CD4-positive, alpha-beta T cell treated with Interferon alpha-2 for 1 hour (primary cell): Measurements from ENCODE around the gene RELA.
"Not testable (repeated sequence)": the region's sequence is repeated elsewhere in the genome, so short reads cannot be mapped to it uniquely, and the experiment has no call there.

Experiments used
- DNase-seq, 2 donors: peaks; one replicate each; pipeline ENCODE4 v3.0.0-alpha.2; 2020 to 2022

The RELA gene

DNA sequence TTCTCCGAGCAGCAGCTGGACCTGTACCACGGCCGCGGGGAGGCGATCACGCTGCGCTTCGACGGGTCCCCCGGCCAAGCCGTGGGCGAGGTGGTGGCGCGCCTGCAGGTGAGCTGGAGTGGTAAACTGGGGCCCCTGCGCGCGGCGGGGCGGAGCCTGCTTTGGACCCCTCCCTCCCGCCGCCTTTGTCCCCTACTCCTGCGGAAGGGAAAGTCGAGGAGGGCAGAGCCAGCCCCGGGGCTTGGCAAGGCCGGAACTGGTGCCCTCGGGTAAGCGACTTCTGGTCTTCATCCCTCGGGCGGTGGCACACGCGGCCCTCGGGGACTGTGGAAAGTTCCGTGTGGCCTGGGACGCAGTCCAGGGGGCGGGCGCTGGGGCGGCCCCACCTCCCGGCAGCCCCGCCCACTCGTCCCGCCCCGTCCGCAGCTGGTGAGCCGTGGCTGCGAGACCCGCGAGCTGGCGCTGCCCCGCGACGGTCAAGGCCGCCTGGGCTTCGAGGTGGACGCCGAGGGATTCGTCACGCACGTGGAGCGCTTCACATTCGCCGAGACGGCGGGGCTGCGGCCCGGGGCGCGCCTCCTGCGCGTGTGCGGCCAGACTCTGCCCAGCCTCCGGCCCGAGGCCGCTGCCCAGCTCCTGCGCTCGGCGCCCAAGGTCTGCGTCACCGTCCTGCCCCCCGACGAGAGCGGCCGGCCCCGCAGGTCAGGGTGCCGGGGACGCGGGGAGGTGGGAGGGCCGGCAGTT lies 15.6 kb downstream of the RELA start:
- DNase-seq: no peak

DNA sequence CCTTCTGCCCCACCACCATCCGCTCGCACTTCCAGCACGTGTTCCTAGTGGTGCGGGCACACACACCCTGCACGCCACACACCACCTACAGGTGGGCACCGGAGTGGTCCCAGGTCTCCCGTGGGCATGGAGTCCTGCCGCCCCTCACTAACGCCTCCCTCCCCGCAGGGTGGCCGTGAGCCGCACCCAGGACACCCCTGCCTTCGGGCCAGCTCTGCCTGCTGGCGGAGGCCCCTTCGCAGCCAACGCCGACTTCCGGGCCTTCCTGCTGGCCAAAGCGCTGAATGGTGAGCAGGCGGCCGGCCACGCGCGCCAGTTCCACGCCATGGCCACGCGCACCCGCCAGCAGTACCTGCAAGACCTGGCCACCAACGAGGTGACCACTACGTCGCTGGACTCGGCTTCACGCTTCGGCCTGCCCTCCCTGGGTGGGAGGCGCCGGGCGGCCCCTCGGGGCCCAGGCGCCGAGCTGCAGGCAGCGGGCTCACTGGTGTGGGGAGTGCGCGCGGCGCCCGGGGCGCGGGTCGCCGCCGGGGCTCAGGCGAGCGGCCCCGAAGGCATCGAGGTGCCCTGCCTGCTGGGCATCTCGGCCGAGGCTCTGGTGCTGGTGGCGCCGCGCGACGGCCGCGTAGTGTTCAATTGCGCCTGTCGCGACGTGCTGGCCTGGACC lies 16.3 kb downstream of the RELA start:
- no peak for DNase-seq

DNA sequence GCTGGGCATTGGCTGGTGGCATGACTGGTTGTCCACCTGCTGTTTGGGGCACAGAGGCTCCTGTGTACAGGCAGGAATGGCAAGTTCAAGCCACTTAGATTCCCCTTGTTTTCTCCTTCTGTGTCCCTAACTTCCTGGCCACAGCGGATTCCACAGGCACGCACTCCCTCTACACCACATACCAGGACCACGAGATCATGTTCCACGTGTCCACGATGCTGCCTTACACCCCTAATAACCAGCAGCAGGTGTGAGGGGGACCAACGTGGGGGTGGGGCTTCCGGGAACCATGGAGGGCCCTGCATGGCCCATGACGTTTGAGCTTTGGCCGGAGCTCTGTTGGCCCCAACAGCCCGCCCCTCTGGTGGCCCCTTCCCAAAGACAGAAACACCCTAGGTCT lies 17.0 kb downstream of the RELA start:
- no peak for DNase-seq

DNA sequence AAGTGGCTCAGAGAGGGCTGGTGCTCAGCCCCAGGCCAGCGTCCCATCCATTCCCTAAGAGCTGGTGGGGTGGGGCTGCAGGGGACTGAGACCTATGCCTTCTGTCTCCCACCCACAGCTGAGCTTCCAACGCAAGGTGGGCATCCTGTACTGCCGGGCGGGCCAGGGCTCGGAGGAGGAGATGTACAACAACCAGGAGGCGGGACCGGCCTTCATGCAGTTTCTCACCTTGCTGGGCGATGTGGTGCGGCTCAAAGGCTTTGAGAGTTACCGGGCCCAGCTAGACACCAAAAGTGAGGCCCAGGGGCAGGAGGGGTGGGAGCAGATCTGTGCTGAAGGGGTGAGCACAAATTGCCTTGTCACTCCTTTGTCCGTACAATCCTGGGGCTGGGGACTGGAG lies 17.9 kb downstream of the RELA start:
- DNase-seq: no peak

DNA sequence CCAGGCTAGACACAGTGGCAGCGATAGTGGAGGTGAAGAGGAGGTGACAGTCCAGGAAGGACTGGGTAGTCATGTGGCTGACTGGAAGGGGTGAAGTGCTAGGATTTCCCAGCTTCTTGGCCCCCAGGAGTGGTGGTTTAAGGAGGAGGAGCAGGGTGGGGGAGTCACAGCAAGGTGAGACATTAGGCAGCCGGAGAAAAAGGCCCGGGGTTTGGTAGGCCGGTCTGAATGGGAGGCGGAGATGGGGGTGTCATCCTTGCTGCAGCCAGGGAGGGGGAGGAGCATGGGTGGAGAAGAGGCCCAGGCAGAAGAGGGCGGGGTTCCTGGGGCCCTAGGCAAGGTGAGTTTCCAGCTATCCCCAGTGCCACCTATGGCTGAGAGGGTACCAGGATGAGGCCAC lies 18.7 kb downstream of the RELA start:
- DNase-seq: no peak

DNA sequence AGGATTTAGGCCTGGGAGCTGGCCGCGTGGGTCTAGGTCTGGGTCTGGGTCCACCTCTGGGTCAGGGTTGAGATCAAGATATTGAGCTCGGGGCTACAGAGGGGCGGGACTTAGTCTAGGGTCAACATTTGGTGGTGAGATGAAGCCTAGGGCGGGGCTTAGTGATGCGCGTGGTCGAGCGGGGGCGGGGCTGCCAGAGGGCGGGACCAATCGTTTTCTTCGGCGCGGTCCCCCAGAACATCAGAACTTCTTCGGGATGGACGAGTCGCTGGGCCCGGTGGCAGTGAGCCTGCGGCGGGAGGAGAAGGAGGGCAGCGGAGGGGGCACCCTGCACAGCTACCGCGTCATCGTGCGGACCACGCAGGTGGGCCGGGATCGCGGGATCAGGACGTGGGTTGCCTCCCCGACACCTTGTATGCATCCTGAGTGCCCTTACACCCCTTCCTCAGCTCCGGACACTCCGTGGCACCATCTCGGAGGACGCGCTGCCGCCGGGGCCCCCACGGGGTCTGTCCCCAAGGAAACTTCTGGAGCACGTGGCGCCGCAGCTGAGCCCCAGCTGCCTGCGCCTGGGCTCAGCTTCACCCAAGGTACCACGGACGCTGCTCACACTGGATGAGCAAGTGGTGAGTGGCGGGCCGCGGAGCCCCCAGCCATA lies 20.6 kb downstream of the RELA start:
- no peak for DNase-seq

DNA sequence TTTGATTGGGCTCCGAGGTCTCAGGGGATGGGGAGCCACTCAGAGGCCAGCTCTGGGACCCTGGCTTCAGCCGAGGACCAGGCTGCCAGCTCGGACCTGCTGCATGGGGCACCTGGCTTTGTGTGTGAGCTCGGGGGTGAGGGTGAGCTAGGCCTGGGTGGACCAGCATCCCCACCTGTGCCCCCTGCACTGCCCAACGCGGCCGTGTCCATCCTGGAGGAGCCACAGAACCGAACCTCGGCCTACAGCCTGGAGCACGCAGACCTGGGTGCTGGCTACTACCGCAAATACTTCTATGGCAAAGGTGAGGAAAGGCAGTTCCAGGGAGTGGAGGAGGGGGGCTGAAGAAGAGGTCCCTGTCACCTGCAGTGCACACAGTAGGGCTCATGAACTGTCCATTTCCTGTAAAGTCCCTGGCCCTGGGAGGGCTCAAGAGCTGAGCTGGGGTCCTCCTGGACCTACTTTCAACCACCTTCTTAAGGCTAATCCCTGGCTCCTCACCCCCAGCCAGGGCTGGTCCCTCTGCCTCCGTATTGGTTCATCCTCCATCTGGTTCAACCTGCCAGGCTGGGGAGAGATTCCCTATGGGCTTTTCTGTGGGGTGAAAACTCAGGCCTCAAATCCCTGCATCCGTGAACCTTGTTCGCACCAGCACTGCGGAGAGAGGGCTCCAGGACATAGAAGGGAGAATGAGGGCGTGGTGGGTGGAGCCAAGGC lies 21.3 kb downstream of the RELA start:
- DNase-seq: no peak

DNA sequence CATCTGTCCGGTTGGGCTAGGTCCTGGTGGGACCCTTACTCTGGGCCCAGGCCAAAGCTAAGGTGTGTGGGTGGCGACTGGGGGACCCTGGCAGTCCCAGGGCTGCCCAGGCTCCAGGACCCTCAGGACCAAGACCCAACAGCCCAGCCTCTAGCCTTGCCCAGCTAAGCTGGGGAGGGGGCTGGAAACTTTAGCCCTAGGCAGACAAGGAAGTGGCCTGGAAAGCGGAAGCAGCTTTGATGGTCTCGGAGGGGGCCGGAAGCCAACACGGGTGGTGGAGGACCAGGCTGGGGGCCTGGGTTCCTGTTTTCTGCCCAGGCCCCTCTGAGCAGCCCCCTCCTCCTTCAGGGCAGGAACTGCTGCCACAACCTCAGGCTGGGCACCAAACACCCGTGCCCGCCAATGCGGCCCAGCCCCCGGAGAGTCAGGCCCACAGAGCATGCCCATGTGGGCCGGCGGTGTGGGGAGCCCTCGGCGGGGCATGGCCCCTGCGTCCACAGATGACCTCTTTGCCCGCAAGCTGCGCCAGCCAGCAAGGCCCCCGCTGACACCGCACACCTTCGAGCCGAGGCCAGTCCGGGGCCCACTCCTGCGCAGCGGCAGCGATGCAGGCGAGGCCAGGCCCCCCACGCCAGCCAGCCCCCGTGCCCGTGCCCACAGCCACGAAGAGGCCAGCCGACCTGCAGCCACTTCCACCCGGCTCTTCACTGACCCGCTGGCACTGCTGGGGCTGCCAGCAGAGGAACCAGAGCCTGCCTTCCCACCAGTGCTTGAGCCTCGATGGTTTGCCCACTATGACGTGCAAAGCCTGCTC lies 22.0 kb downstream of the RELA start:
- peak; percentile 62 to 79 for DNase-seq

DNA sequence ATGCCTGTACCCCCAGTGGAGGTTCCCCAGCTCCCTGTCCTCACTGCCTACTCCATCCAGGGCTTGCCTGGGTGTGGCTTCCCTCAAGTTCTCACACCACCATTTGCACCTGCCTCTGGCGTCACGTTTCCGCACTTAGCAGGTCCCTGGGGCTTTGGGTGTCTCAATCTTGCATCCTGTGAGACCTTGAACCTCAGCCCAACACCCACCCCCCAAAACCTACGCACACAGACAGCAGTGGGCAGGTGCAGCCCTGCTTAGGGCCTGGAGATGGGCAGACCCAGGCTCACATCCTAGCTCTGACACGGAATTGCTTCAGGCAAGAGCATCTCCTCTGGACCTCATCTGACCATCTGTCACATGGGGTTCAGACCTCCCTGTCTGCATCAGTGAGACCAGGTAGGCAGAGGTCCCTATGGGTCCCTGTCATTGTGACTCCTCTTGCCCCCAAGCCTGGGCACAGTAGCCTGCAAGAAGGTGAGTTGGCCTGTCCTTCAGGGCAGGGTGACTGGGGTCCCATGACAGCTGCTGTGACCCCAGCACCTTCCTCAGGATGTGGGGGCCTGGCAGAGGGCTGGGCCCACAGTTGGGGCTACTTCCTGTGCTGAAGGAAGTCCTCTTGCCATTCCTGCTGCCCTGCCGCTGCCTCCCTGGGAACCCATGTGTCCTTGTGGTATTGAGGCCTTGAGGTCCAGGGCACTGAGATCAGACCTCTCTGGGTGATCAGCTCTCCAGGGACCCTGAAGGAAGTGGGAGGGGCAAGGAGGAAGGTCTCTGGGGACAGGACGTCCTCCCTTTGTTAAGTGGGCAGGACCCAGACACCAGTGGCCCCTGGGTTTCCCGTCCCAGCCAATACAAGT lies 22.9 kb downstream of the RELA start:
- peak; percentile 87 to 92 for DNase-seq

DNA sequence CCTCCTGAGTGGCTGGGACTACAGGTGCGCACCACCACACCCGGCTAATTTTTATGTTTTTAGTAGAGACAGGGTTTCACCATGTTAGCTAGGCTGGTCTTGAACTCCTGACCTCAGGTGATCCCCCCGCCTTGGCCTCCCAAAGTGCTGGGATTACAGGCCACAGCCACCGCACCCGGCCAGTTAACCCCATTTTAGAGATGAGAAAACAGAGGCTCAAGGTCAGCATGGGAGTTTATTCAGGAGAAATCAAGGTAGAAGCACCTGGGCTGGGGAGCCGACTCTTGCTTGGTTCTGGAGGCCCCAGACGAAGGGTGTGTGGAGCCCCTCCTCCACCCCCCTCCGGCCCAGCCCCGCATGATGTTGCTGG lies 23.5 kb downstream of the RELA start:
- DNase-seq: not testable (repeated sequence)

DNA sequence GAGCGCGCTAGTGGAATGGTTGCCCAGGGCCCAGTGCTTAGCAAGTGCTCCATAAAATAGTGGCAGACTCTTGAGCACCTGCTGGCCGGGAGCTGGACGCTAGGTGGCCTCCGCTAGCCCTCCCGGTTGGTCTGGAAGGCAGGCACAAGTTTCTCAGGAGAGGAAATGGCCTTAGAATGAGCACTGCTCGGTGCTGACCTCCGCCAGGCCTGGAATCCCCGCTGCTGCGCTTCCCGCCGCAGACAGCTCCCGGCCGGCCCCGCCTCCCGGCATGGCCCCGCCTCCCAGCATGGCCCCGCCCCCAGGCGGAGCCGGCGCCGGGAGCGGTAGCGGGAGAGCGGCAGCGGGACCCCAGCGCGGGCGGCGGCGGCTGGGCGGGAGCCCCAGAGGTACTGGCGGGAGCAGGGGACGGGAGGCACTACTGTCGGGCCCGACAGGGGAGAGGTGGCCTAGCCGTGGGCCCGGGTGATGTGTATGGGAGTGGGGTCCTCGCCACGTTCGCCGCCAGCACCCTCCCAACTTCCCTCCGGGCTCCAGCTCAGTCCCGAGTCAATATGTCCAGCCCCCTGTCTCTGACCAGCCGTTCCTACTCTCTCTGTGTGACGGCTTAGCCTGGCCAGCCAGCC lies 24.8 kb downstream of the RELA start, which contains the start of gene SIPA1:
TSS of gene SIPA1 (plus strand) at position 308 of the 626 bp plus-strand sequence. CDS start 2,821 bp downstream, outside the sequence.
- peak; percentile 65 to 81 for DNase-seq

DNA sequence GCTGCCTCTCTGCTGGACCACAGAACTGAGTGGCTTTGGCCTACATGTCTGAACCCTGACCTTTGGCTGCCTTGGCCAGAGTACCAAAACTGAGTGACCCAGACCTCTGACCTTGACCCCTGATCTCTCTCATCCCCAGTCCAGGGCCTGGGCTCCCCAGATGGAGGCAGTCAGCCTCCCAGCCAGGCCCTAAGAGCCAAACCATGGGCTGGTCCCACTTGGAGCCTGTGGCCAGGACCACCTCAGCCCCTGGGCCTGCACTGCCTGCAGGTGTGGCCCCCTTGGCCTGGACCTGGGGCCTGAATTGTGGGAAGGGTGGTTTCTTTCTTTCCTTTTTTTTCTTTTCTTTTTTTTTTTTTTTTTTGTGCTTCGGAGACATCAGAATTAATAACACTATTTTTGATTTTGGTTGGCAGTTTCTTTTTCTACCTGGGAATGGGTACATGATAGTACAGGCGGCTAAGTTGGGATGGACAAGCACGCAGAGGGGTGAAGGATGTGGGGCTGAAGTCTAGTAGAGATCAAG lies 25.6 kb downstream of the RELA start:
- DNase-seq: no peak

DNA sequence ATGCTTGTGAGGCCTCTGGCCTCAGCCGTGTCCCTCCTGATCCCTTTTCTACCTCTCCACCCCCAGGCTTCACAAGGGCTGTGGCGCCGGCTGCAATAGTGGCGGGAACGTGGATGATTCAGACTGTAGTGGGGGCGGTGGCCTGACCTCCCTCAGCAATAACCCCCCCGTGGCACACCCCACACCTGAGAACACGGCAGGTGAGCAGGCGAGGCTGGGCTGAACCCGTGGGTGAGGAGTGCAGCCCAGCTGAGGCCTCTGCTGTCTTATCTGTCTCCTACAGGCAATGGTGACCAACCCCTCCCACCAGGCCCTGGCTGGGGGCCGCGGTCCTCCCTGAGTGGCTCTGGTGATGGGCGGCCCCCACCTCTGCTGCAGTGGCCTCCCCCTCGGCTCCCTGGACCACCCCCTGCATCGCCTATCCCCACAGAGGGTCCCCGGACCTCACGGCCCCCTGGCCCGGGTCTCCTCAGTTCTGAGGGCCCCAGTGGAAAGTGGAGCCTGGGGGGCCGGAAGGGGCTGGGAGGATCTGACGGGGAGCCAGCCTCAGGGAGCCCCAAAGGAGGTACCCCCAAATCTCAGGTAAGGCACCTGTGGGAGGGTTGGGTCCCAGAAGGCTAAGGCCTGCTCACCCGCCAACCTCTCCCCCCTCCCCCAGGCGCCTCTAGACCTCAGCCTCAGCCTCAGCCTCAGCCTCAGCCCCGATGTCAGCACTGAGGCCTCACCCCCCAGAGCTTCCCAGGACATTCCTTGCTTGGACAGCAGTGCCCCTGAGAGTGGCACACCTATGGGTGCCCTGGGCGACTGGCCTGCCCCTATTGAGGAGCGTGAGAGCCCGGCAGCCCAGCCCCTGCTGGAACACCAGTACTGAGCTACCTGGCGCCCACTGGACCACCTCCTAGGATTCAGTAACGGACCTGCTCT lies 26.3 kb downstream of the RELA start:
- DNase-seq: no peak

DNA sequence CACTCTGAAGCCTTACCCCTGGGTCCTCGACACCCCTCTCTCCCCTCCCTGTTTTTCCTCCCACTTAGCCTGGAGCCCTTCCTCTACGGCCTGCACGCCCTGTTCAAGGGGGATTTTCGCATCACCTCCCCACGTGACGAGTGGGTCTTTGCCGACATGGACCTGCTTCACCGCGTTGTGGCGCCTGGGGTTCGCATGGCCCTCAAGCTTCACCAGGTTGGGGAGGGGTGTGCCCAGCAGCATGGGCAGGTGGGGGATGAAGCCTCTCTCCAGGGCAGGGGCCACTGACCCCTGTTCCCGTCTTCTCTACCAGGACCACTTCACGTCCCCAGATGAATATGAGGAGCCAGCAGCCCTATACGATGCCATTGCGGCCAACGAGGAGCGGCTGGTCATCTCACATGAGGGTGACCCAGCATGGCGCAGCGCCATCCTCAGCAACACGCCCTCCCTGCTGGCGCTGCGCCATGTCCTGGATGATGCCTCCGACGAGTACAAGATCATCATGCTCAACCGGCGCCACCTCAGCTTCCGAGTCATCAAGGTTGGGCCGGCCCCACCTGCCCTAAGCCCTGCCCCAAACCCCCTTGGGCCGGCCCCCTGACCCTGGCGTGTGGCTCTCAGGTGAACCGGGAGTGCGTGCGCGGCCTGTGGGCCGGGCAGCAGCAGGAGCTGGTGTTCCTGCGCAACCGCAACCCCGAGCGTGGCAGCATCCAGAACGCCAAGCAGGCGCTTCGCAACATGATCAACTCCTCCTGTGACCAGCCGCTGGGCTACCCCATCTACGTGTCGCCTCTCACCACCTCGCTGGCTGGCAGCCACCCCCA lies 27.6 kb downstream of the RELA start:
- no peak for DNase-seq

DNA sequence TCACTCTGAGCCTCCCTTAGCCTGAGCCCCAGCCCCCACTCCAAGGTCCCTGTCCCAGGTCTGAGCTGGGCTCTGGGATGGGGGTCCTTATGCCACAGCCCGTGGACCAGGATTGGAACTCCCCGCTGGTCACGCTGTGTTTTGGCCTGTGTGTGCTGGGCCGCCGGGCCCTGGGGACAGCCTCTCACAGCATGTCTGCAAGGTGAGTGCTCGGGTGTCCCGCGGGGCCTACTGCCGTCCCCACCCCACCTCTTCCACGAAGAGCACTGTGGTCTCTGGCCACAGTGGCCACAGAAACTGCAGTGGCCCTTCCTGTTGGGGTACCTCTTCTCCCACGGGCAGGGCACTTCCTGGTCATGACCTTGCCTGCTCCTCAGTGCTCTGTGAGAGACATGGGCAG lies 28.3 kb downstream of the RELA start:
- DNase-seq: no peak

DNA sequence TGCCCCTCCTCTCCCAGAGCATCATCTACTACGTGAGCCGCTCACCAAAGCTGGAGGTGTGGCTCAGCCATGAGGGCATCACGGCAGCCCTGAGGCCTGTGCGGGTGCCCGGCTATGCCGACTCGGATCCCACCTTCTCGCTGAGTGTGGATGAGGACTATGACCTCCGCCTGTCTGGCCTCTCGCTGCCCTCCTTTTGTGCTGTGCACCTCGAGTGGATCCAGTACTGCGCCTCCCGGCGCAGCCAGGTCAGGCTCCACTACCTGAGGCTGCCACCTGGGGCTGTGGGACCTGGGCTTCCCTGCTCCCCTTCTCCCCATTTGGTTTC lies 28.6 kb downstream of the RELA start:
- DNase-seq: no peak

DNA sequence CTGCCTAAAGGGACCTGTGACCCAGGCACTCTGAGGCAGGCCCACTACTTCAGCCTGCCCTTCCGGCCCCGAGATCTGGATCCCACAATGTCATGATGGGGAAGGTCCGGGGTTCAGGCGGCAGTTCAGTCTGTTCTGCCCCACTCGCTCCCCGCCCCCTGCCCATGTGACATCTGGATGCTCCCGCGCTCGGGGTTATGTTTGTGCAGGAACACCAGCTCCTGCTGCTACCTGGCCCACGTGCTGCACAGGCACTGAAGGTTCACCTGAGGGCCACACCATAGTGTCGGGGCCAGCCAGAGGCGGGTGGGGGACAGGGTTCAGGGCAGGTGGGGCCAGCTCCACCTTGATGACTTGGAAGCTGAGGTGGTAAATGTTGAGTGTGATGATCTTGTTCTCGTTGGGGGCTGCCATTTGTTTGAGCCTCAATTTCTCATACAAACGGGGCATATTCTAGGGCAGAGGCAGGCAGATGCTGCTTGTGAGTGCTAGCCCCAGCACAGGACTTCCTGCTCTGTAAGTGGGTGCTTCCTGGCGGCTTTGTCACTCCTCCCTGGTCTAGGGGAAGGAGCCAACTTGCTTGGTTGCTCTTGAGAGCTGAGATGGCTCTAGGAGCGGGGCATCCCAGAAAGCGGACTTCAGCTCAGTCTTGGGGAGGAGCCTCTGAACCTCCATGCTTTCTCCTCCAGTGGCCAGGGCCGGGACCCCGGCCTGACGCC lies 29.2 kb downstream of the RELA start:
- no peak for DNase-seq

DNA sequence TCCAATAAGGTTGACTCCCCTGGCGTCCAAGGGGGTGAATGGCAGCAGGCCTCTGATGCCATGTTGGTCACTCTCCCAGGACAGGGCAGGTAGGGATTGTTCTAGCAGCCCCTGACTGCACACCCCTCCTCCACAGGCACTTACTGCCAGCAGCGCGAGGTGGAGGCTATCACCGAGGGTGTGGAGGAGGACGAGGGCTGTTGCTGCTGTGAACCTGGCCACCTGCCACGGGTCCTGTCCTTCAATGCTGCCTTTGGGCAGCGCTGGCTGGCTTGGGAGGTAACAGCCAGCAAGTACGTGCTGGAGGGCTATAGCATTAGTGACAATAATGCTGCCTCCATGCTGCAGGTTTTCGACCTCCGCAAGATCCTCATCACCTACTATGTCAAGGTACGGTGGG lies 32.5 kb downstream of the RELA start:
- no peak for DNase-seq
